HG03521 (cell line): ENCODE results near the gene PFN3.
"Not testable (repeated sequence)": the region's sequence is repeated elsewhere in the genome, so short reads cannot be mapped to it uniquely, and the experiment has no call there.

ENCODE experiments used
- ATAC-seq: cut with Tn5 transposase; IDR thresholded peaks from one replicate; pipeline ENCODE4 v1.9.1; 2021; ENCODE audit warnings: mild to moderate bottlenecking, moderate library complexity; ENCODE audit not compliant: unreplicated experiment

PFN3 gene

DNA sequence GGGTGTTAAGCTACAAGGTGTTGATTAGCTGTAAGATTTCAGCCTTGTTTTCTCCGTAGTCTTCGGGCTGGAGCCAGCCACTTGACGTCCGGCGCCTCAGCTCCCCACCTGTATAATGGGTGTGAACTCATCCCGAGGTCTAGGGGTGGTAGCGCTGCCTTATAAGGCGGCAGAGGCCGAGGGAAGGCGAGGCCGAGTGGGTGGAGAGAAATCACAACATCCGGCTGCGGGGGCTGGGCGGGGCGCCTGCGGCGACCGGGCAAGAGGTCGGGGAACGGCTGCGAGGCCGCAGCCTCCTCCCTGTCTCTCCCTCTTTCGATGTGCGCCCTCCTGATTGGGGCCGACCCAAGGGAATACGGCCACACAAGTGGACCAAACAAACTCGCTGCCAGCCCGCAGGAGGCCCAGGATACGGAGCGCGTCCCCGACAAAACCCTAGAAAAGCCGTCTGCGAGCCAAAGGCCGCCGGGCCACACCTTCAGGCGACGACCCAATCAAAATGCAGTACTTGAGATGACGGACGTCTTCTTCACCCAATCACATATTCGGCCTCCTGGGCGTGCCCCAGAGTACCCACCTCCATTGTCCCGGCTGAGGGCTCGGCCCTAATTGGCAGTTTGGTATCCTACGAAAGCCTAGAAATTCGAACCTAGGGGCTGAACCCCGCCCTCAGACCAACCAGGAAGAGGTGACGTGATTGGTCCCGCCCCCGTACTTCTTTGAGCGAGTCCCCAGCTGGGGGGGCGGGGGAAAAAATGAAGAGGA, 25.5 kb upstream of the PFN3 start:
- ATAC-seq, result peak; percentile 70

DNA sequence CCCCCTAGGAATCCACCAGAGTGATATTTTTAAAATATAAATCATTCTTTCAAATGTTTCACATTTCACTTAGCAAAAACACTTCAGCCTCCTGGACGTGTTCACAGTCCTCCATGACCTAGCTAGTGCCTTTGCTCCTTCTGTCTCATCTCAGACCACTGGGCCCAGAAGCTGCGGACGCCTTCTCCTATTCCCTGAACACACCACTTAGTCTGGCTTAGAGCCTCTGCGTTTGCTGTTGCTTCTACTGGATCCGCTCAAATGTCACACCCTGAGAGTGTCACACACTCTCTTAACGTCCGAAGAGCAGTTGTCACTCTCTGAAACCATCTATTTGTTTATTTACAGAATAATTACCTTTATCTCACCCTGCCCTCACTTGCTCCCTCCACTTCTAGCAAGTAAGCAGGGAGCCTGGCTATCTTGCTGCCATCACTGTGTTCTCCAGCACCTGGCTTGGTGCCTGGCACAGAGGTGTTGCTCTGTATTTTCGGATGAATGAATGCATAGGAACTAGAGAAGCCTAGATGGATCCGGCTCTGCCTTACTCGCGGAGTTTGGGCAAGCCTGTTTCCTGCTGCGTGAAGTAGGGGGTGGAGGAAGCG, 24.8 kb upstream of the PFN3 start:
- no peak for ATAC-seq

DNA sequence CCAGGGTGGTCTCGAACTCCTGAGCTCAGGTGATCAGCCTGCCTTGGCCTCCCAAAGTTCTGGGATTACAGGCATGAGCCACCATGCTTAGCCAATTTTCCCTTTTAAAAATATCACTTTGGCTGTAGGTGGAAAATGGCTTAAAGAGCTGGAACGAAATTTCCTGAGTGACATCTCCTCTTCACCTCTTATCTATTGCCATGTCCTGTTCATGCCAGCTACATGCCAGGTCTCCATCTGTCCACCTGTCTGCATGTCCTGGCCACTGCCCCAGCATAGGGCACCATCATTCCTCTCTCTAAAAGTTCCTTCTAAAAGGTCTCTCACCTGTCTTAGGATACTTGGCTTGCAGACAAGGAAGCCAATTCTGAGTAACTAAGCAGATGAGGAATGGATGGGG, 23.2 kb upstream of the PFN3 start:
- no peak for ATAC-seq

DNA sequence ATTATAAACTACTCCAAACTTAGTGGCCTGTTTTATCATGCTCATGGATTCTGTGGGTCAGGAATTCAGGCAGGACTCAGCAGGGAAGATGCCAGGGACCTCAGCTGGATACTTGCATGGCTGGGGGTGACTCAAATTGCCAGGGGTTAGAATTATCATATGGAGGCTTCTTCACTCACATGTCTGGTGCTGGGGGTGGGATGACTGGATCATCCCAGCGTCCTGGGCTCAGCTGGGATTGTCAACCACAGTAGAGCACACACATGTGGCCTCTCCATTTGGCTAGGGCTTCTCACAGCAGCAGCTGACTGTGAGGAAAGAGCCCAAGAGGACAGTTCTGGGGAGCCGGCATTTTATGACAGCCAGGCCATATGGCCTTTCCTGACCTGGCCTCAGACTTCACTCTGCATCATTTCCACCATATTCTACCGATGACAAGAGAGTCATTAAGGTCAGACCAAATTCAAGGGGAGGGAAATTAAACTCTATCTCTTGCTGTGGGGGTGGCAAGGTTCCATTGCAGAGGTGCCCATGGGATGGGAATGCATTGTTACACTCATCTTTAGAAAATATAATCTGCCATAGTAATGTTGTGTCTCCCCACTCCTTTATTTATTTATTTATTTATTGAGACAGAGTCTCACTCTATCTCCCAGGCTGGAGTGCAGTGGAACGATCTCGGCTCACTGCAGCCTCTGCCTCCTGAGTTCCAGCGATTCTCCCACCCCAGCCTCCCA, 20.8 kb upstream of the PFN3 start:
- no peak for ATAC-seq

DNA sequence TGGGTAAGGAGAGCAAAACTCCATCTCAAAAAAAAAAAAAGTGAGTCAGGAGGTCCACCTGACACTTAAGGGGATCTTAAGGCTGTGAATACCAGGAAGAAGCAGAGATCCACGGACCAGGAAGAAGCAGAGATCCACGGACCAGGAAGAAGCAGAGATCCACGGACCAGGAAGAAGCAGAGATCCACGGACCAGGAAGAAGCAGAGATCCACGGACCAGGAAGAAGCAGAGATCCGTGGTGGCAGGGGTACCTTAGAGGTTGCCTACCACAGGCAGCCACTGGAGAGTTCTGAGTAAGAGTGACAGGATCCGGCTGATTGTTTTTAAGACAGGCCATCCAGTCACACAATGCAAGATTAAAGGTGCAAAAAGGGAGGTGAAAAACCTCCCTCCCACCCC, 20.0 kb upstream of the PFN3 start:
- ATAC-seq, result not testable (repeated sequence)

DNA sequence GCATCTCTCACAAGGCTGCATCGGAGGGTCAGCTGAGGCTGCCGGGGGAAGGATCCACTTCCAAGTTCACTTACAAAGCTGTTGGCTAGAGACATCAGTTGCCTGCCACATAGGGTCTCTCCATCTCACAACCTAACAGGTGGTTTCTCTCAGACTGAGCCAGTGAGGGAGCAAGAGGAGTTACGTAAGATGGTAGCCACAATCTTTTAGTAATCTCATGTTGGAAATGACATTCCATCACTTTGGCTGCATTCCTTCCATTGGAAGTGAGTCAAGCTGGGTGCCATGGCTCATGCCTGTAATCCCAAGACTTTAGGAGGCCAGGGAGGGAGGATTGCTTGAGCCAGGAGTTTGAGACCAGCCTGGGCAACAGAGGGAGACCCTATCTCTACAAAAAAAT, 18.6 kb upstream of the PFN3 start:
- ATAC-seq, result no peak

DNA sequence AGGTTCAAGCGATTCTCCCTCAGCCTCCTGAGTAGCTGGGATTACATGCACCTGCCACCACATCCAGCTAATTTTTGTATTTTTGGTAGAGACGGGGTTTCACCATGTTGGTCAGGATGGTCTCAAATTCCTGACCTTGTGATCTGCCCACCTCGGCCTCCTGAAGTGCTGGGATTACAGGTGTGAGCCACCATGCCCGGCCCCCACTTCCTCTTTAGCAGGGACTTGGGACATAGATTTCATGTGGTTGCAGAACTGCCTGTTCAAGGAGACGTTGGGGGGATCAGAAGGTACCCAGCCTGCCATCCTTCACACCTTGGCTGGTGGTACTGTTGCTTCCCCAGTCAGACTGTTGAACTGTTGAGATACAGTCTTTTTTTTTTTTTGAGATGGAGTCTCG, 16.6 kb upstream of the PFN3 start:
- ATAC-seq, result not testable (repeated sequence)

DNA sequence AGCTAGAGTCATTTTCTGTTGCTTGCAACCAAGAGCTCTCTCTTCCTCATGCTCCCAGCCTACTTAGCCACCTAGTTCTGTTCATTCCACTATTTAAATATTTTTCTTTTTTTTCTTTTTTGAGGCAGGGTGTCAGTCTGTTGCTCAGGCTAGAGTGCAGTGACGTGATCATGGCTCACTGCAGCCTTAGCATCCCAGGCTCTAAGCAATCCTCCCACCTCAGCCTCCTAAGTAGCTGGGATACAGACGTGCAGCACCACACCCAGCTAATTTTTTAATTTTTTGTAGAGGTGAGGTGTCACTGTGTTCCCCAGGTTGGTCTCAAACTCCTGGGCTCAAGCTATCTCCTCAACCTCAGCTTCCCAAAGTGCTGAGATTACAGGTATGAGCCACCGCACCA, 14.0 kb upstream of the PFN3 start:
- no peak for ATAC-seq

DNA sequence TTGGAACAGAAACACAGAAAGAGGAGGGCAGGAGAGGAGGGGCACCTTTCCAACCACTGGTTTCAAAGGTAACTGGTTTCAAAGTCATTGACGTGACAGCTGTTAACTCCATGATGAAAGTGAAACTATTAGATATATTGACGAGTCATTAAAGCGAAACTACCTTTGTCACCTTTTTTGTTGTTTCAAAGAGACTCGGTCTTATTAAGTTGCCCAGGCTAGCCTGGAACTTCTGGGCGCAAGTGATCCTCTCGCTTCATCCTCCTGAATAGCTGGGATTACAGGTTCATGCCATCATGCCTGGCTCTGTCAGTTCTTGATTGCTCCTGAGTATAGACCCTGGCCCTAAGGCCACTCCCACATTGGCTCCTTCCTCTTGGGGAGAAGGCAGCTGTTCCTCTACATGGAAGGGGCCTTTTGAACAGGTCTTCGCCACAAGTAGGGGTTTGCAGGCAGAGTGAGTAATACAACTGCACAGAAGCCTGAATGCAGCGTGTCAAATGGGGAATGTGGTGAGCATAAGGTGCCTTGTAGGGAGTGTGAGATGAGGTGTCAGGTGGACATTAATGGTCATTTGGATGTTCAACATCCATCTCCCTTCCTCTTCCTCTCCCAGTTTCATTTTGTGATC, 12.3 kb upstream of the PFN3 start:
- ATAC-seq, result no peak

DNA sequence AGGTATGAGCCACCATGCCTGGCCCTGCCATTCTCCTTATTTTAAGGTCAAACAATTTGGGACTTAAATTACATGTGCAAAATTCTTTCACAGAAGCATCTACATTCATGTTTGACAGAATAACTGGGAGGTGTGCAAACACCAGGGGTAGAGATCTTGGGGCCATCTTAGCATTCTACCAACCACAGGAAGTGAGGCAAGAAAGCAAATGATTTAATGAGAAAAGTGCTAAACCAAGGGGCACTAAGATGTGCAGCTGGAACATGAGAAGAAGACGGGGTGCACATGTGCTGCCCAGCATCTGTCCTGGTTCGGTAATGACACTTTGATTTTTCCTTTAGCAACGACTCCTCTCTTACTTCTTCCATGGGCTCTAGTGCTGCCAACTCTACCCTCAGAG, 10.1 kb upstream of the PFN3 start:
- ATAC-seq, result no peak

DNA sequence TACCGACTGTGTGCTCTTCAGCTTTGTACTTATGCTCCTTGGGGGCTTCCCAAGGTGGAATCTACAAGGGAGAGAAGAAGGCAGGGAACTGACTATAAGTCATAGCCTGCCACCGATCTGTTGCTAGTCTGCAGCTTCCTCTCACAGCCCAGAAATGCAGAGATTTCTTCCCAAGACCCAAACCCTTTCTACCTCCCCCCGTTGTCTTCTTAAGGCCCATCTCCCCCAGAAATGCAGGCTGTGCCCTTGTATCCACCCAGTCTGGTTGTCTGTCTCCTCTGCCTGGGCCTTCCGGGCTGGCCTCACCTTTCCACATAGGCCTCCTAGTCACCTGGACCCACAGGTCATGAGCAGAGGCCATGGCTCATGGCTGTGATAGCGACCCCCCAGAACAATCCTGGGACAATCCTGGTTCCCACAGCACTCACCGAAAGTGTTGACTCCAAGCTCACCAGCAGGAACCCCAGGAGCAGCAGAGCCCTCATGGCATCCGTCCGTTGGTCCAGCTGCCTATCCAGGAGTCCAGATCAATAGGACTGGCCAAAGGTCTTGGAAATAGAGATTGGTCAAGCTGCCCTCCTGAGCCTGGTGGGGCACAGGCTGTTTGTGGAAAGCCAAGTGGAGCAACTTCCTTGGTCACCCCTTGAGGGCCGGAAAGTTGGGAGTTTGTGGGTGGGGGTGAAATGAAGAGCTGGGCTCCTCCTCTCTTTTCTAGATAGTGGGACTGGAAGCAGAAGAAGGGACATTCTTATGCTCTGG, 8.8 kb upstream of the PFN3 start, which contains the start of gene F12:
F12 (minus strand) TSS at position 522 of the 759 bp plus-strand sequence; CDS start at position 485, 37 bp downstream.
- ATAC-seq, result no peak

DNA sequence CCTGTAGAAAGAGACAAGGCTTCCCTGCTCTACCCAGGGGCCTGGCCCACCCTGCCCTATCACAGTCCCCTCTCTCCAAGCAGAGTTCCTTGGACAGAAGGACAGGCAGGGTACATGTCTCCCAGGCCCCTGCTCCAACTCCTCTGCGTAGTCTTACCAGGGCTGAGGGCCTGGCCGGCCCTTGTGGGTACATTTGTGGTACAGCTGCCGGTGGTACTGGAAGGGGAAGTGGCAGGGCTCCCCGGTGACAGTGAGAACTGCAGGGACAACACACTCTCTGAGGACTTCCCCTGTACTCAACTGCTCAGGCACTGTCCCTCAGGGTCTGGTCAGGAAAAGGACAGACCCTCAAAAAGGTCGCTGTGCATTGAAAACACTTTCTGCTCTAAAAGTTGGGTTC, 5.3 kb upstream of the PFN3 start:
- ATAC-seq, result no peak

DNA sequence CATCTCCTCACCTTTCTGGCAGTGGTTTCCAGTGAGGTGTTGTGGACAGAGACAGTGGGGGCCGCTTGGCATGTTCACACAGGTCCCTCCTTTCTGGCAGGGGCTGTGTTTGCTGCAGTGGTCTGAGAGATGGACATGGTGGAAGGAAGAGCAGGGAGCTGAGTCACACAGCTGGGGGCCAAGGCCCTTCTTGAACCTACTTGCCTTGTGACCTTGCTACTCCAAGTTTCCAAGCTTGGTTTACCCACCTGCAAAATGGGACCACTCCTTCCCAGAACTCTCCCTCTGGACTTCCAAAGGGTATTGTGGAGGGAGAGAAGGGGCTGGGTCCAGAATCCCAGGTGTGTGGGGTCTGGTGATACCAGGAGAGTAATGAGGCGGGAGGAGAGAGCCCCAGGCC, 4.9 kb upstream of the PFN3 start:
- ATAC-seq, result no peak

DNA sequence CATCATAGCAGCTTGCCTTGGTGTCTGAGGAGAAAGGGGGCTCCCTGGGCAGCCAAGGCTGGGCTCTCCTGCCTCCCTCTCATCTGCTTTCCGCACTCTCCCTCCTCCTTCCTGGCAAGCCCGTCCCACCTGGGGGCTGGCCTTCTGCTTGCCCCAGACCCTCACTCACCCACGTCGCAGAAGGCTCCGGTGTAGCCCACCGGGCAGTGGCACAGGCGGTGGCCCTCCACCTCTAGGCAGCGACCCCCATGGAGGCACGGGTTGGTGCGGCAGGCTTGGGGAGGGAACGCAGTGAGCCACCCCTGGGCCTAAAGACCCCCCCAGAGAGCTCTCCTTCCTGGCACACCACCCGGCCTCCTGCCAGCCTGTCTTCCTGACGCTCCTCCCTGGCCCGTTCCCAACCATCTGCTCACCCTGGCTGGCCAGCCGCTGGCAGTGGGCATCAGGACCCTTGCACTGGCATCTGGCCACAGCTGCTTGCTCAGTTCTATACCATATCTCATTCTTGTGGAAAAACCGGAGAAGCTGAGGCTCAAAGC, 4.2 kb upstream of the PFN3 start:
- ATAC-seq, result no peak

DNA sequence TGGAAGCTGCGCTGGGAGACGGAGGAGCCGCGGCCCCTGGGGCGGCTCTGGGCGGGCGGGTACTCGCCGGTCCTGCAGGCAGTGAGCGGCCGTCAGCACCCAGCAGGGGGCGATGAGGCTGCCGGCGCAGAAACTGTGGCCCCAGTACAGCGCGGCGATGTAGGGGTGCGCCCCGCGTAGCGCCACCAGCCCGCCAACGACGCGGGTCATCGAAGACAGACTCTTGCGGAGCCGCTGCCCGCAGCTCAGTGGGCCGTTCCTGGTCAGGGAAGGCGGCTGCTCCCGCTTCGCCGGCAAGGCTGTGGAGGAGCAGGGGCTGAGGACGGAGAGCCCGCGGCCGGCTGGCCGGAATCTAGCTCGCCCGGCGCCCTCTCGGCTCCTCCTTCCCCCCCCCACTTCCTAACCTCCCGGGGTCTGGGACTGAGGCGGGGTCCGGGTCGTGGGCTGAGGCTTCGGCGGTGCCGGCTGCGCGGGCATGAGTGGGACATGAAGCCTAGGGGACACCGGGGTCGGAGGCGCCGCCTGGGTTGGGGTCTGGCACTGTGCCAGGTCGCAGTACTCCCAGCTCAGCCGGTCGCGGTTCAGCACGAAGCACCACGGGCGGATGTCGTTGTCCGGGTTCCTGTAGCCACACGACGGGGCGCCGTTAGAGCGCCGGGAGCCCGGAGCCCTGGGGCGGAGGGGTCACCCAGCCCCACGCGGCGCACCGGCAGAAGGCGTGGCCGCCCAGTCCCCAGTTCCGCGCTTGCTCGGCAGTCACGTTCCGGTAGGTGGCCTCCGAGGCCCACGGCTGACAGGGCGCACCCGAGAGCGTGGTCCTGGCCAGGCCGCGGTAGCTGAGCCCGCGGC, 3.6 kb upstream of the PFN3 start:
- peak; percentile 78 for ATAC-seq

DNA sequence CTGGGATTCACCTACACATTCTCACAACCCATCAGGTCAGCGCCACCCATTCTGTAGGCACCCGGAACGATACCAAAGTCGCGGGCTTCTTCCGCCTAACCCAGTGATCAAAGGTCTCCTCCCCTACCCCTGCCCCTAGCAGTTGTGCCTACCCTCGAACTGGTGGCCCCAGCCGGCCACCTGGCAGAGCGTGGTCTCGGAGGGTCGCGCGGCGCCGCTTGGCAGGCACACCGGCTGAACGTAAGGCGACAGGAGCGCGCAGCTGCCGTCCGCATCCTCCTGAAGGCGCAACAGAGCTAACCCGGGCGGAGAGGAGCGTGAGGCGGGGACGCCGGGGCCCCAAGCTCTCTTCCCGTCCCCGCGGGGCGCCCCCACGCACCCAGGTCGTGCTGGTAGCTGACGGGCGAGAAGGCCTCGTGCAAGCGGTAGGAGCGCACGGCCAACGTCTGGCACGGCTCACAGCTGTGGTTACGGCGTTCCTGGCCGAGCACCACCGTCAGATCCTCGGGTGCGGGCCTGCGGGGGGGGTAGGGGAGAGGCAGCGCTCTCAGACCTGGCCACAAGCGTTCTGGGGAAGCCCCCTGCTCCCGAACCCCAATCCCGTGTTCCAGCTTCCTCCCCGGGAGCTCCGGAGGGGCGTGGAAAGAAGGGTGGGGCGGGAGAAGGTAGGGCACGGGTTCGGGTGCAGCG, 2.8 kb upstream of the PFN3 start:
- peak; percentile 6 for ATAC-seq

DNA sequence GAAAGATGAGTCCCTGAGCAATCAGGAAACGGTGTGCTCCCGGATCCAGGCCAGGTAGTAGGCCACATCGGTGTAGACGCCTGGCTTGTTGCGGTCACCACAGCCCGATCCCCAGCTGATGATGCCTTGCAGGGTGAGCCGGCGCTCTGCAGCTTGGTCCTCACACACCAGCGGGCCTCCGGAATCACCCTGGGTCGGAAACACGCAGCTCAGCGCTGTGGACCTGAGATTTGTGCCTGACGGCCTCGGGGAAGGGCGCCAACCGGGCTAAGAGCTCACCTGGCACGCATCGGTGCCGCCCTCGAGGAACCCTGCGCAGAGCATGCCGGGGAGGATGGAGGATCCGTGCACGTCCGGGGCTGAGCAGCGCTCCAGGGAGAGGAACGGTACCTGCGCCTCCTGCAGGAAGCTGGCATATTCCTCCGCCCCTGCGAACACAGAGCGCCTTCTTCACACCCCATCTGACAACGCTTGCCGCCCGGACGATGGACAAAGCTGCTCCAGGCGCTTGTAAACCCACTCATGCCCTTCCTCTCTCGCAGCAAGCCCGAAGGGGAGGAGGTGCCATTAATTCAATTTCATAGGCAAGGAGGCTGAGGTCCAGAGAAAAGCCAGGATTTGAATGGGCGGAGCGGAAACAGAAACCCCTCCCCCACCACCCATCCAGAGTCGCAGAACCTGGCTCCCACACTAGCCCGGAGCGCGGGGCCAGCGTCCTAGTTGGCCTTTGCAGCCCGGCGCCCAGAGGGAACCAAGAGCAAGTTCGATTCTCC, 2.0 kb upstream of the PFN3 start:
- ATAC-seq, result no peak

DNA sequence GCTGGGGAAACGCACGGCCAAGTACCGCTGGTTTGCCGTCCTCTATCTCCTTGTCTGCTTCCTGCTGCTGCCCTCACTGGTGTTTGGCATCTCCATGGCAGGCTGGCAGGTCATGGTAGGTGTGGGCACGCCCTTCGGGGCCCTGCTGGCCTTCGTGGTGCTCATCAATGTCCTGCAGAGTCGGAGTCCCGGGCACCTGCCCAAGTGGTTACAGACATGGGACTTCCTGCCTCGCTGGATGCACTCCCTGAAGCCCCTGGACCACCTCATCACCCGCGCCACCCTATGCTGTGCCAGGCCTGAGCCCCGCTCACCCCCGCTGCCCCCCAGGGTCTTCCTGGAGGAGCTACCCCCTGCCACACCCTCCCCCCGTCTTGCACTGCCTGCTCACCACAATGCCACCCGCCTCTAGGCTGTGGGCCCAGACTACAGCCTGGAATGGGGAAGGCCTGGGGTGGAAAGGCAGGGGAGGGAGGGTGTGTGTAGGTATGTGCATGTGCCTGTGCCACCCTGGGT, 2.5 kb downstream of the PFN3 start:
- ATAC-seq, result no peak
